Transverse colon (tissue), 4 donors: ENCODE measurements around the gene EXOC3L4. TPM values are rescaled to one million over a fixed set of nuclear protein-coding genes. Genes with fewer than 3 reads are reported as not detected.

Source experiments
- DNase-seq: peaks from one replicate; pipeline ENCODE4 v3.0.0-alpha.2; 2019
- H3K27ac ChIP-seq, 4 donors: fragments of 200-600 bp; sonication (generic); 2 replicates each; pipeline ENCODE4 v1.5.1; 2016 to 2018; ENCODE audit warnings: inconsistent platforms in 4 of 4
- H3K27me3 ChIP-seq: fragments of 200-600 bp; sonication (generic); 2 replicates; pipeline ENCODE4 v1.5.1; 2017; ENCODE audit warnings: inconsistent platforms
- H3K36me3 ChIP-seq, 4 donors: fragments of 200-600 bp; sonication (generic); 2 replicates each; pipeline ENCODE4 v1.5.1; 2017 to 2019; ENCODE audit warnings: inconsistent platforms in 4 of 4
- H3K4me1 ChIP-seq, 4 donors: fragments of 200-600 bp; sonication (generic); 2 replicates each; pipeline ENCODE4 v1.5.1; 2017 to 2020; ENCODE audit warnings: inconsistent platforms in 4 of 4
- H3K4me3 ChIP-seq, 4 donors: fragments of 200-600 bp; sonication (generic); 1 replicate in 1 of 4; 2 replicates in 3 of 4; pipeline versions ENCODE4 v1.5.1 to v1.6.1; 2017 to 2019; ENCODE audit warnings: inconsistent platforms in 4 of 4
- H3K9me3 ChIP-seq, 2 donors: fragments of 200-600 bp; sonication (generic); 2 replicates each; pipeline ENCODE4 v1.5.1; 2017 to 2019; ENCODE audit warnings: inconsistent platforms in 2 of 2
- EP300 ChIP-seq: sonication (generic); formaldehyde crosslinking; IDR thresholded peaks from one replicate; pipeline ENCODE4 v1.6.1; 2017; ENCODE audit warnings: antibody characterized with exemption, low read depth
- POLR2A ChIP-seq: fragments of 450-650 bp; IDR thresholded peaks from one replicate; pipeline ENCODE4 v1.6.1; 2016; ENCODE audit warnings: antibody characterized with exemption, mild to moderate bottlenecking, moderate library complexity
- POLR2AphosphoS5 ChIP-seq, 3 donors: sonication (generic); formaldehyde crosslinking; IDR thresholded peaks; one replicate each; pipeline ENCODE4 v1.6.1; 2016; ENCODE audit warnings: antibody characterized with exemption in 3 of 3
- WGBS, 2 donors: methylation state at CpG; one replicate each; pipeline ENCODE4 v1.1.5; 2018; ENCODE audit warnings: low coverage in 1 of 2; 5-methylcytosine and 5-hydroxymethylcytosine counted together
- in situ Hi-C, 4 donors: fragments of 200-750 bp; cut with MboI; loops; one replicate each; pipeline versions ENCODE4 v1.15.0 to v1.15.1; 2017; ENCODE audit warnings: low sequenced_read_pairs in 3 of 4, low pct_ligation_motif_present in 1 of 4, low pct_unique_long_range_greater_than_20kb in 1 of 4
- intact Hi-C: fragments of 100-400 bp; cut with DNase I; formaldehyde crosslinking; loops from one replicate; pipeline ENCODE4 v1.15.1; 2023; ENCODE audit warnings: low total_unique reads
- total RNA-seq, 4 donors: library from RNA; depleted of rRNA; stranded (reverse); fragments of >200 nt; gene quantifications; one replicate each; pipeline ENCODE4 v1.1.0, GENCODE V29; 2016
- TF ChIP-seq, protein P1 (sequence below), 5 experiments: fragments of 200-600 bp in 3 of 5; fragments of 450-650 bp in 2 of 5; sonication (generic) in 3 of 5; IDR thresholded peaks; 1 replicate in 2 of 5; 2 replicates in 3 of 5; pipeline ENCODE4 v1.5.1; 2016 to 2017; ENCODE audit warnings: antibody characterized with exemption in 5 of 5, inconsistent platforms in 3 of 5, mild to moderate bottlenecking in 2 of 5, moderate library complexity in 1 of 5

The EXOC3L4 gene
- total RNA-seq, 4 donors from 2014 or later = 15.2 to 49.0 (median 30.3) TPM

DNA sequence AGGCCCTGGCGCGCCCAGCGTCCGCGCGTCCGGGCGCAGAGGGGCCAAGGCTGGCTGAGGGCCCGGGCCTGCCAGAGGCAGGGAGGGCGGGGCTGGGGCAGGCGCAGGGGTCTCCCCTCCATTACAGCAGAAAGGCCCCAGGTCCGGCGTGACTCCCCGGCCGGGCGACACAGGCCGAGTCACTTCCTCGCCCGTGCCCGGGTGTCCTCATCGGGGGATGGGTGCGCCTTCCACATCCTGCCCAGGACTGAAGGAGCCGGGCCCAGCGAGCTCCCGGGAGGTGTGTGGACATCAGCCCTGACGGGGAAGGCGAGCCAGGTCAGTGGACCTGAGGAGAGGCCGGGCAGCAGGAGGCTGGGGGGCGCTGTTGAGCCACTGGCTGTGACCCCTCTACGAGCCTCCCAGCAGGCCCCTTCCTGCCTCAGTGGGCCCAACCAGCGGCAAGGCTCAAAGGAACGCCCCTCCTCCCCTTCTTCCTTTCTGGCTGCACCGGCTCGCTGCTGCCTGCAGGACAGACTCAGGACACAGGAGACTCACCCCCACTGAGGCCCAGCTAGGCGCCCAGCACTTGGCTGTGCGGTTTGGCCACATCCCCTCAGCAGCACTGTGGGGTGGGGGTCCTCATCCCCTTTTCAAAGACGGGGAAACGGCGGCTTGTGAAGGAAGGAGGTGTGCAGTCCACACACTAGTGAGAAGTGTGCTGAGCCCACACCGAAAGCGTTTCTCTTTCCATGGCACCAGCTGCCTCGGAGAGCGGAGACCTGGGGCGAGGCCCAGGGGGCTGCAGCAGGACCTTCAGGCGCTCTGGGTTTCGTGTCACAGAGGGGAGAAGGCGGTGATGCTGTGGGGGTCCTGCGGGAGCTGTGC lies 29.3 kb downstream of the EXOC3L4 start:
- 0 to 42% methylated on average over 1 to 21 of the region's 48 CpGs for WGBS, 2 donors

DNA sequence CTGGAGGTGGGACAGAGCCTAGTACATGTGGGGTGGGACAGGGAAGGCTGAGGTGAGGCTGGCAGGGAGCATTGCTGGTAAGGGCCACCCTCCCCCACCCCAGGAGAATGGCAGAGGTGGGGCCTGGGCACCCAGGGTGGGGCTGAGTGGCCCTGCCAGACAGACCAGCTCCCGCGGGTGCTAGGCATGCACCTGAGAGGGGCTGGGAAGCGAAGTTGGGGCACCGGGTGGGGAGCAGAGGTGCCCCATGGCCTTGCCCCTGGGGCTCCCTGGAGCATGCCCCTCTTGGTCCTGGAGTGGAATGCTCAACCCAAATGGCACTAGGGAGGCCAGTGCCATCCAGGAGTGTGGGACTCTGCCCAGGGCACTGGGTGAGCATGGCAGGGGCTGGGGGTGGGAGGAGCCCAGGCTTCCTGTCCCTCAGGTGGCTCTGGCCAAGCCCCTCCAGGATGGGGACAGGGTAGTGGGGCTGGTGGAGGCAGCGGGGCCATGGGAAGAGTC lies 30.0 kb downstream of the EXOC3L4 start:
- in situ Hi-C loops (no loop called here), intact Hi-C loops (no loop called here)
- H3K36me3 ChIP-seq = no peaks in the 10 kb centered on the region
- peaks cover 52% of the 10 kb centered on the region for H3K27me3 ChIP-seq
- no peak for TF ChIP-seq POLR2AphosphoS5 (IDR thresholded peaks at IDR 0.05)
- no peak for TF ChIP-seq EP300
- TF ChIP-seq, protein P1, sequence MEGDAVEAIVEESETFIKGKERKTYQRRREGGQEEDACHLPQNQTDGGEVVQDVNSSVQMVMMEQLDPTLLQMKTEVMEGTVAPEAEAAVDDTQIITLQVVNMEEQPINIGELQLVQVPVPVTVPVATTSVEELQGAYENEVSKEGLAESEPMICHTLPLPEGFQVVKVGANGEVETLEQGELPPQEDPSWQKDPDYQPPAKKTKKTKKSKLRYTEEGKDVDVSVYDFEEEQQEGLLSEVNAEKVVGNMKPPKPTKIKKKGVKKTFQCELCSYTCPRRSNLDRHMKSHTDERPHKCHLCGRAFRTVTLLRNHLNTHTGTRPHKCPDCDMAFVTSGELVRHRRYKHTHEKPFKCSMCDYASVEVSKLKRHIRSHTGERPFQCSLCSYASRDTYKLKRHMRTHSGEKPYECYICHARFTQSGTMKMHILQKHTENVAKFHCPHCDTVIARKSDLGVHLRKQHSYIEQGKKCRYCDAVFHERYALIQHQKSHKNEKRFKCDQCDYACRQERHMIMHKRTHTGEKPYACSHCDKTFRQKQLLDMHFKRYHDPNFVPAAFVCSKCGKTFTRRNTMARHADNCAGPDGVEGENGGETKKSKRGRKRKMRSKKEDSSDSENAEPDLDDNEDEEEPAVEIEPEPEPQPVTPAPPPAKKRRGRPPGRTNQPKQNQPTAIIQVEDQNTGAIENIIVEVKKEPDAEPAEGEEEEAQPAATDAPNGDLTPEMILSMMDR (IDR thresholded peaks at IDR 0.05) = no peak
- no peak for TF ChIP-seq POLR2A
- DNase-seq = no peak
- peaks cover 23 to 84% (median 55%) of the 10 kb centered on the region in 4 donors for H3K4me1 ChIP-seq
- WGBS, 2 donors = 88% methylated on average over 4 of the region's 5 CpGs; no CpG with 5 or more reads in 1 of the 2 donors
- H3K9me3 ChIP-seq = no peaks in the 10 kb centered on the region
- peak overlapping the region in 3 of 4 donors; percentile 38 to 58 (median 50) for H3K4me3 ChIP-seq
- H3K27ac ChIP-seq = peak overlapping the region in 3 of 4 donors; percentile 81 to 86 (median 85)

More for the DNA sequence above, 29.3 kb downstream of the EXOC3L4 start:
- no peak for DNase-seq
- no peak for TF ChIP-seq EP300
- TF ChIP-seq POLR2A = no peak
- no peak for TF ChIP-seq POLR2AphosphoS5 (IDR thresholded peaks at IDR 0.05)
- TF ChIP-seq, protein P1 (IDR thresholded peaks at IDR 0.05) = peak in 2 of 5 experiments; percentile 7 to 23
- peaks cover 49% of the 10 kb centered on the region for H3K27me3 ChIP-seq
- in situ Hi-C loops (no loop called here), intact Hi-C loops (no loop called here)
- H3K27ac ChIP-seq = peak overlapping the region; percentile 81 to 87 (median 86)
- no peaks in the 10 kb centered on the region for H3K9me3 ChIP-seq
- peaks cover 23 to 80% (median 55%) of the 10 kb centered on the region in 4 donors for H3K4me1 ChIP-seq
- H3K36me3 ChIP-seq = no peaks in the 10 kb centered on the region
- peak overlapping the region; percentile 20 to 58 (median 44) for H3K4me3 ChIP-seq

DNA sequence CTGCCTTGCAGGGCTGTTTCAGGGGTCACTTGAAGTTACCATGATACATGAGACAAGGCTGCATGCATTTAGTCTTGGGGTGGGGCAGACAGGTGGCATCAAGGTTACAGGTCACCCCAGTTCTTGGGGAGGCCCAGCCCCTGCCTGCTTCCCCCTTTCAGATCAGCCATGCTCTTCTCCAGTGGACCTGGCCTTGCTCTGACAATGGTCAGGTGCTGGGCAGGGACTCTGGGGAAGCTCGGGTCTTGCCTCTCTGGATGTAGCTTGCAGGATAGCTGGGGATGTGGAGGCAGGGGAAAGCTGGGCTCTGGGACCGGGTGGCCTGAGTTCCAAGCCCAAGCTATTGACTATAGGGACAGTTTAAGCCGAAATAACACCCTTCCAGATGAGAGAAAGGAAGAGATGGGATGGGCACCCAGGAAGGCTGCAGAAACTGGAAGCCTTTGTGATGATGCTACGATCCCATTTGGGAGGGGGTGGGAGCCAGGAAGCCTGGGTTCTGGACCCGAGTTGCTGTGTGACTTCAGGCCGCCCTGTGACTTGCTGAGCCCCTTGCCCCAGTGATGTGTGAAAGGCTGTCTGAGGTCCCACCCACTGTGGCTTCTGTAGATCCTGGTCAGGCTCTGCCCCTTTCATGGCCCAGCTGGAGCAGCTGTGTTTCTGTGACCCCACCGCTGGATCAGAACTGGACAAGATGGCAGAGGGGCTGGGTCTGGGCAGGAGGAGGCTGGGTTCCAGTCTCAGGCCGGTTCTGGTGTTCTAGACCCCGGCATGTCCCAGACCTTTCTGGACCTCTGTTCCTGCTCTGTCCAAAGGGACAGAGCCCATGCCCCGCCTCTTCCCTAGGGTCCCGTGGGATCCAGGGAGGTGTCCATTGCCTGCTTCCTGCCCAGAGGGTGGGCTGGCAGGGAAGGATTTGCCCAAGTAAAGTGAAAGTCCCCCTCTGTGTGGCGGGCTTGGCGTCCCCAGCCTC lies 30.9 kb downstream of the EXOC3L4 start:
- DNase-seq = no peak
- Histone ChIP-seq H3K27me3 (peaks cover 52% of the 10 kb centered on the region), H3K9me3 (no peaks in the 10 kb centered on the region), H3K4me1 (peaks cover 22 to 83% (median 51%) of the 10 kb centered on the region in 4 donors), H3K27ac (no peak overlapping the region), H3K36me3 (no peaks in the 10 kb centered on the region), H3K4me3 (no peak overlapping the region)
- 91% methylated on average over 12 of the region's 13 CpGs; no CpG with 5 or more reads in 1 of the 2 donors for WGBS, 2 donors
- in situ Hi-C loops (no loop called here), intact Hi-C loops (no loop called here)
- TF ChIP-seq POLR2A (no peak), EP300 (no peak), POLR2AphosphoS5 (IDR thresholded peaks at IDR 0.05) (no peak)
- TF ChIP-seq, protein P1 (IDR thresholded peaks at IDR 0.05) = no peak
